HepG2 (cell line): Measurements from ENCODE around the gene ATP8B1. TPM values are rescaled to one million over a fixed set of nuclear protein-coding genes. Genes with fewer than 3 reads are reported as not detected.
A peak's percentile ranks its signal among the peaks of the same experiment; 100 is the strongest.

Experiments
- FOXA3 ChIP-seq: IDR thresholded peaks from 2 replicates; pipeline ENCODE4 v1.6.1; 2016; ENCODE audit warnings: missing genetic modification reagents, missing compliant biosample characterization
- FOXK1 ChIP-seq: sonication (generic); formaldehyde crosslinking; IDR thresholded peaks from 2 replicates; pipeline ENCODE4 v1.4.0; 2020; ENCODE audit warnings: low read depth, missing genetic modification reagents, borderline replicate concordance
- GMEB1 ChIP-seq: sonication (generic); formaldehyde crosslinking; IDR thresholded peaks from 2 replicates; pipeline ENCODE4 v1.5.1; 2020; ENCODE audit warnings: missing genetic modification reagents, mild to moderate bottlenecking, borderline replicate concordance
- HMGA1 ChIP-seq: sonication (generic); formaldehyde crosslinking; conservative IDR thresholded peaks from 2 replicates; pipeline ENCODE4 v1.4.0; 2020; ENCODE audit warnings: missing genetic modification reagents
- KLF11 ChIP-seq: IDR thresholded peaks from 2 replicates; pipeline ENCODE4 v1.6.1; 2016; ENCODE audit warnings: missing compliant biosample characterization
- LCORL ChIP-seq, 2 experiments: fragments of 450-650 bp in 1 of 2; sonication (generic) in 1 of 2; formaldehyde crosslinking in 1 of 2; IDR thresholded peaks; 2 replicates each; pipeline versions ENCODE4 v1.5.0 to v1.6.1; 2017 to 2020; ENCODE audit warnings: antibody characterized with exemption in 1 of 2, missing genetic modification reagents in 1 of 2
- NFATC3 ChIP-seq: sonication (generic); formaldehyde crosslinking; IDR thresholded peaks from 2 replicates; pipeline ENCODE4 v1.5.1; 2020; ENCODE audit warnings: mild to moderate bottlenecking, missing genetic modification reagents
- NR1H2 ChIP-seq: sonication (generic); formaldehyde crosslinking; IDR thresholded peaks from 2 replicates; pipeline ENCODE4 v1.8.1; 2022; ENCODE audit warnings: low read depth, missing genetic modification reagents, borderline replicate concordance
- SNAPC2 ChIP-seq: sonication (generic); formaldehyde crosslinking; IDR thresholded peaks from 2 replicates; pipeline ENCODE4 v1.8.1; 2022; ENCODE audit warnings: mild to moderate bottlenecking, missing genetic modification reagents
- SRSF1 ChIP-seq: fragments of 200-400 bp; formaldehyde crosslinking; optimal IDR thresholded peaks from 2 replicates; pipeline ENCODE3; 2017; ENCODE audit warnings: mild to moderate bottlenecking, low read depth, low read length, moderate library complexity
- TCF7 ChIP-seq: sonication (generic); IDR thresholded peaks from 2 replicates; pipeline ENCODE4 v1.6.1; 2016; ENCODE audit warnings: antibody characterized with exemption, low read depth
- TRIM24 ChIP-seq: sonication (generic); formaldehyde crosslinking; IDR thresholded peaks from 2 replicates; pipeline ENCODE4 v1.8.0; 2022; ENCODE audit warnings: mild to moderate bottlenecking, missing genetic modification reagents
- ZIK1 ChIP-seq: sonication (generic); formaldehyde crosslinking; IDR thresholded peaks from 2 replicates; pipeline ENCODE4 v1.5.0; 2020; ENCODE audit warnings: mild to moderate bottlenecking, low read depth, missing genetic modification reagents, borderline replicate concordance
- ZNF10 ChIP-seq: sonication (generic); formaldehyde crosslinking; IDR thresholded peaks from 2 replicates; pipeline ENCODE4 v1.4.0; 2020; ENCODE audit warnings: mild to moderate bottlenecking, low read depth, missing genetic modification reagents, borderline replicate concordance
- ZNF253 ChIP-seq: sonication (generic); formaldehyde crosslinking; IDR thresholded peaks from 2 replicates; pipeline ENCODE4 v1.8.0; 2022; ENCODE audit warnings: mild to moderate bottlenecking, missing genetic modification reagents, borderline replicate concordance
- ZNF33A ChIP-seq: sonication (generic); formaldehyde crosslinking; IDR thresholded peaks from 2 replicates; pipeline ENCODE4 v1.5.1; 2020; ENCODE audit warnings: missing genetic modification reagents, mild to moderate bottlenecking, moderate library complexity, borderline replicate concordance
- ZNF503 ChIP-seq: sonication (generic); formaldehyde crosslinking; IDR thresholded peaks from 2 replicates; pipeline ENCODE4 v1.4.0; 2020; ENCODE audit warnings: missing genetic modification reagents
- ZNF557 ChIP-seq: sonication (generic); formaldehyde crosslinking; IDR thresholded peaks from 2 replicates; pipeline ENCODE4 v1.4.0; 2020; ENCODE audit warnings: missing genetic modification reagents
- ZNF839 ChIP-seq: sonication (generic); formaldehyde crosslinking; IDR thresholded peaks from 2 replicates; pipeline ENCODE4 v1.4.0; 2020; ENCODE audit warnings: missing genetic modification reagents, mild to moderate bottlenecking, borderline replicate concordance
- ZNF841 ChIP-seq: sonication (generic); formaldehyde crosslinking; IDR thresholded peaks from 2 replicates; pipeline ENCODE4 v1.8.1; 2023; ENCODE audit warnings: missing genetic modification reagents, borderline replicate concordance
- ZSCAN12 ChIP-seq: sonication (generic); formaldehyde crosslinking; IDR thresholded peaks from 2 replicates; pipeline ENCODE4 v1.9.0; 2021; ENCODE audit warnings: mild to moderate bottlenecking, missing genetic modification reagents
- polyA plus RNA-seq, 8 experiments: library from polyadenylated mRNA; depleted of rRNA in 3 of 8; stranded (reverse) in 7 of 8; unstranded in 1 of 8; fragments of >200 nt; fragmentation: Illumina TruSeq in 4 of 8; extraction: Trizol in 4 of 8; gene quantifications; 2 replicates each; pipeline versions ENCODE4 v1.2.1 to v1.2.3, GENCODE V29; 2011 to 2016; ENCODE audit warnings: low read depth in 4 of 8, missing spikeins in 1 of 8, mixed read lengths in 1 of 8; ENCODE audit not compliant: insufficient read depth in 1 of 8
- total RNA-seq, 5 experiments: library from RNA; depleted of rRNA; stranded (reverse); fragments of >200 nt; fragmentation: Illumina TruSeq; extraction: Trizol; gene quantifications; 2 replicates each; pipeline ENCODE4 v1.2.3, GENCODE V29; 2016; ENCODE audit warnings: low read depth in 1 of 5
- TF ChIP-seq, protein P1 (sequence below): sonication (generic); formaldehyde crosslinking; IDR thresholded peaks from 2 replicates; pipeline ENCODE4 v1.4.0; 2020; ENCODE audit warnings: mild to moderate bottlenecking, missing genetic modification reagents
- TF ChIP-seq, protein P2 (sequence below): sonication (generic); IDR thresholded peaks from 2 replicates; pipeline ENCODE4 v1.6.1; 2016; ENCODE audit warnings: low read depth, borderline replicate concordance
- TF ChIP-seq, protein P3 (sequence below): sonication (generic); formaldehyde crosslinking; IDR thresholded peaks from 2 replicates; pipeline ENCODE4 v1.9.0; 2021; ENCODE audit warnings: missing genetic modification reagents, mild to moderate bottlenecking, borderline replicate concordance

ATP8B1 gene
- total and polyA plus RNA-seq, 2 of the 13 experiments (the other 11 are each of a cell fraction or from before 2014, with no cell fraction given): 2.8 to 4.0 TPM

GRCh38 chr18:57797209-57797651 lies 5.9 kb downstream of the ATP8B1 start (continued):
- TF ChIP-seq GMEB1: no peak; the same call in 1 of the 2 replicates
- TF ChIP-seq SNAPC2 (CRISPR knock-in tag): no peak
- peak; percentile 82; the same call in 1 of the 2 replicates for TF ChIP-seq FOXK1
- no peak for TF ChIP-seq ZNF253 (CRISPR knock-in tag)
- TF ChIP-seq FOXA3: peak; percentile 97
- TF ChIP-seq HMGA1 (CRISPR knock-in tag): no peak
- TF ChIP-seq NR1H2: no peak
- no peak for TF ChIP-seq KLF11 (CRISPR knock-in tag)
- no peak for TF ChIP-seq ZNF839 (CRISPR knock-in tag)
- TF ChIP-seq, protein P1, sequence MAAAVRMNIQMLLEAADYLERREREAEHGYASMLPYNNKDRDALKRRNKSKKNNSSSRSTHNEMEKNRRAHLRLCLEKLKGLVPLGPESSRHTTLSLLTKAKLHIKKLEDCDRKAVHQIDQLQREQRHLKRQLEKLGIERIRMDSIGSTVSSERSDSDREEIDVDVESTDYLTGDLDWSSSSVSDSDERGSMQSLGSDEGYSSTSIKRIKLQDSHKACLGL: no peak
- no peak for TF ChIP-seq ZNF841 (CRISPR knock-in tag)
- TF ChIP-seq LCORL (IDR thresholded peaks at IDR 0.05): no peak
- 0 out of 2 replicates have a peak, but pooled peaks have one; percentile 60 for TF ChIP-seq LCORL (CRISPR knock-in tag; IDR thresholded peaks at IDR 0.05)
- 0 out of 2 replicates have a peak, but pooled peaks have one; percentile 76 for TF ChIP-seq ZNF557 (CRISPR knock-in tag)
- TF ChIP-seq ZSCAN12 (CRISPR knock-in tag): peak; percentile 62; the same call in 1 of the 2 replicates
- TF ChIP-seq SRSF1: no peak
- no peak for TF ChIP-seq ZIK1 (CRISPR knock-in tag)
- peak; percentile 85 for TF ChIP-seq TCF7
- no peak for TF ChIP-seq ZNF10
- TF ChIP-seq, protein P2, sequence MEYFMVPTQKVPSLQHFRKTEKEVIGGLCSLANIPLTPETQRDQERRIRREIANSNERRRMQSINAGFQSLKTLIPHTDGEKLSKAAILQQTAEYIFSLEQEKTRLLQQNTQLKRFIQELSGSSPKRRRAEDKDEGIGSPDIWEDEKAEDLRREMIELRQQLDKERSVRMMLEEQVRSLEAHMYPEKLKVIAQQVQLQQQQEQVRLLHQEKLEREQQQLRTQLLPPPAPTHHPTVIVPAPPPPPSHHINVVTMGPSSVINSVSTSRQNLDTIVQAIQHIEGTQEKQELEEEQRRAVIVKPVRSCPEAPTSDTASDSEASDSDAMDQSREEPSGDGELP: peak; percentile 80; the same call in 1 of the 2 replicates
- TF ChIP-seq ZNF503 (CRISPR knock-in tag): peak; percentile 86
- TF ChIP-seq TRIM24 (CRISPR knock-in tag): no peak
- TF ChIP-seq ZNF33A (CRISPR knock-in tag): no peak
- TF ChIP-seq, protein P3, sequence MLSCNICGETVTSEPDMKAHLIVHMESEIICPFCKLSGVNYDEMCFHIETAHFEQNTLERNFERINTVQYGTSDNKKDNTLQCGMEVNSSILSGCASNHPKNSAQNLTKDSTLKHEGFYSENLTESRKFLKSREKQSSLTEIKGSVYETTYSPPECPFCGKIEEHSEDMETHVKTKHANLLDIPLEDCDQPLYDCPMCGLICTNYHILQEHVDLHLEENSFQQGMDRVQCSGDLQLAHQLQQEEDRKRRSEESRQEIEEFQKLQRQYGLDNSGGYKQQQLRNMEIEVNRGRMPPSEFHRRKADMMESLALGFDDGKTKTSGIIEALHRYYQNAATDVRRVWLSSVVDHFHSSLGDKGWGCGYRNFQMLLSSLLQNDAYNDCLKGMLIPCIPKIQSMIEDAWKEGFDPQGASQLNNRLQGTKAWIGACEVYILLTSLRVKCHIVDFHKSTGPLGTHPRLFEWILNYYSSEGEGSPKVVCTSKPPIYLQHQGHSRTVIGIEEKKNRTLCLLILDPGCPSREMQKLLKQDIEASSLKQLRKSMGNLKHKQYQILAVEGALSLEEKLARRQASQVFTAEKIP: no peak
- TF ChIP-seq NFATC3 (CRISPR knock-in tag): no peak
